ENCODE results near the gene C10orf62.

Gene C10orf62

GRCh38 chr10:97607095-97607636, 17.6 kb downstream of the C10orf62 start:
- no peaks in the 10 kb centered on the region for H3K27me3 ChIP-seq (ENCODE audit: control insufficient read depth, insufficient read depth, low read length)
- 0 out of 2 replicates have a peak, but pooled peaks cover 8% of the 10 kb centered on the region for H3K4me1 ChIP-seq (ENCODE audit: control insufficient read depth, insufficient read depth, low read length)
- H3K4me3 ChIP-seq (ENCODE audit: low read depth, low read length) = no peak overlapping the region
- H3K36me3 ChIP-seq (ENCODE audit: control insufficient read depth, insufficient read depth, low read length) = no peaks in the 10 kb centered on the region
- H3K27ac ChIP-seq (ENCODE audit: low read depth, low read length) = no peak overlapping the region
- H3K9ac ChIP-seq (ENCODE audit: low read depth, low read length) = no peak overlapping the region
- H3K9me3 ChIP-seq (ENCODE audit: control insufficient read depth, insufficient read depth, low read length) = no peaks in the 10 kb centered on the region

DNA sequence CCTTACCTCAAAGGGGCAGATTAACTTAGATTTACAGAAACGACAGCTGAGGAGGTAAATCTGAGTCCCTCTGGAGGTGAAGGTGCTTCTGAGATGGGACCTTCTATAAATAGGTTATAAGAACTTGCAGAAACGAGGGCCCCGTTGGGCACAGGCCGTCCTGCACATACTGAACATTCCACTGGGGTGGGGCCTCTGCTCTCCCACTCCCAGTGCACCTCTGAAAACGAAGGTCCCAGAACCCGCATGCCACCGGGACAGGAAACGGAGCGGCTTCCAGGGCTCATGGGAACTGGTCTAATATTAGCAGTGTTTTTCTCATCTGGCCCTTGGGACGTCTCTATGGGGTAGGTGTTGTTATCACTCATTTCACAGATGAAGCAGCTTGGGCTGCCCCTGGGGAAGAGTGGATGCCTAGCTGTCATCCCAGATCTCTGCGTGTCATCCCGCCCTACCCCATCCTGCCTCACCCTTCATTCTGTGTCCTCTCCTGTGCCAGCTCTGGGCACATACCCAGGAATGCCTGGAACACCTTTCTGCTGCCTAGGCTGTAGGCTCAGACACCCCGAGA, 19.6 kb downstream of the C10orf62 start:
- Histone ChIP-seq H3K27me3 (ENCODE audit: control insufficient read depth, insufficient read depth, low read length) (no peaks in the 10 kb centered on the region), H3K27ac (ENCODE audit: low read depth, low read length) (no peak overlapping the region), H3K36me3 (ENCODE audit: control insufficient read depth, insufficient read depth, low read length) (no peaks in the 10 kb centered on the region), H3K9ac (ENCODE audit: low read depth, low read length) (no peak overlapping the region), H3K9me3 (ENCODE audit: control insufficient read depth, insufficient read depth, low read length) (no peaks in the 10 kb centered on the region), H3K4me1 (ENCODE audit: control insufficient read depth, insufficient read depth, low read length) (0 out of 2 replicates have a peak, but pooled peaks cover 8% of the 10 kb centered on the region), H3K4me3 (ENCODE audit: low read depth, low read length) (no peak overlapping the region)

DNA sequence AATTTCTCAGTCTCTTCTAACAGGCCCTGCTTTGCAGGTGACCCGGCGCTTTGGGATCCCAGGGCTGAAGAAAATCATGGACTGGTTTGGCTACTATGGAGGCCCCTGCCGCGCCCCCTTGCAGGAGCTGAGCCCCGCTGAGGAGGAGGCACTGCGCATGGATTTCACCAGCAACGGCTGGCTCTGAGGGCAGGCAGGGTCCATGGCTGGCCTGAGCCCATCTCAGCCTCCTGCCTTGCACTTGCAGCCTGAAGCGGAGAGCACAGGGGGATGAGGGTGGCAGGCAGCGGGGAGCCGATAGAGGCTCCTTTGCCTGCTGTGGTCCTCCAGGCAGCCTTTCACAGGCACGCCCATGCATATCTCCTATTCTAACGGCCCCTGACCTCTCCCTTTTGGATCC, 22.0 kb downstream of the C10orf62 start:
- no peaks in the 10 kb centered on the region for H3K36me3 ChIP-seq (ENCODE audit: control insufficient read depth, insufficient read depth, low read length)
- H3K4me1 ChIP-seq (ENCODE audit: control insufficient read depth, insufficient read depth, low read length) = 0 out of 2 replicates have a peak, but pooled peaks cover 8% of the 10 kb centered on the region
- no peak overlapping the region for H3K27ac ChIP-seq (ENCODE audit: low read depth, low read length)
- no peaks in the 10 kb centered on the region for H3K27me3 ChIP-seq (ENCODE audit: control insufficient read depth, insufficient read depth, low read length)
- H3K4me3 ChIP-seq (ENCODE audit: low read depth, low read length) = no peak overlapping the region
- H3K9me3 ChIP-seq (ENCODE audit: control insufficient read depth, insufficient read depth, low read length) = no peaks in the 10 kb centered on the region
- H3K9ac ChIP-seq (ENCODE audit: low read depth, low read length) = no peak overlapping the region

- no peak overlapping the region for H3K27ac ChIP-seq (ENCODE audit: low read depth, low read length)
- H3K9ac ChIP-seq (ENCODE audit: low read depth, low read length) = no peak overlapping the region
- H3K36me3 ChIP-seq (ENCODE audit: control insufficient read depth, insufficient read depth, low read length) = no peaks in the 10 kb centered on the region
- H3K4me3 ChIP-seq (ENCODE audit: low read depth, low read length) = no peak overlapping the region
- H3K9me3 ChIP-seq (ENCODE audit: control insufficient read depth, insufficient read depth, low read length) = no peaks in the 10 kb centered on the region
- H3K27me3 ChIP-seq (ENCODE audit: control insufficient read depth, insufficient read depth, low read length) = no peaks in the 10 kb centered on the region
- 0 out of 2 replicates have a peak, but pooled peaks cover 8% of the 10 kb centered on the region for H3K4me1 ChIP-seq (ENCODE audit: control insufficient read depth, insufficient read depth, low read length)
Observed at GRCh38 chr10:97612386-97612785, 22.9 kb downstream of the C10orf62 start.

- H3K4me3 ChIP-seq (ENCODE audit: low read depth, low read length) = no peak overlapping the region
- H3K36me3 ChIP-seq (ENCODE audit: control insufficient read depth, insufficient read depth, low read length) = peaks cover 2% of the 10 kb centered on the region; the same call in 1 of the 2 replicates
- H3K27ac ChIP-seq (ENCODE audit: low read depth, low read length) = no peak overlapping the region
- H3K27me3 ChIP-seq (ENCODE audit: control insufficient read depth, insufficient read depth, low read length) = no peaks in the 10 kb centered on the region
- H3K9me3 ChIP-seq (ENCODE audit: control insufficient read depth, insufficient read depth, low read length) = no peaks in the 10 kb centered on the region
- H3K4me1 ChIP-seq (ENCODE audit: control insufficient read depth, insufficient read depth, low read length) = no peaks in the 10 kb centered on the region
- H3K9ac ChIP-seq (ENCODE audit: low read depth, low read length) = no peak overlapping the region
Observed at GRCh38 chr10:97618285-97618684, 28.8 kb downstream of the C10orf62 start.

GRCh38 chr10:97618733-97619132, 29.2 kb downstream of the C10orf62 start:
- Histone ChIP-seq H3K27me3 (ENCODE audit: control insufficient read depth, insufficient read depth, low read length) (no peaks in the 10 kb centered on the region), H3K4me3 (ENCODE audit: low read depth, low read length) (no peak overlapping the region), H3K36me3 (ENCODE audit: control insufficient read depth, insufficient read depth, low read length) (peaks cover 2% of the 10 kb centered on the region; the same call in 1 of the 2 replicates), H3K9ac (ENCODE audit: low read depth, low read length) (no peak overlapping the region), H3K4me1 (ENCODE audit: control insufficient read depth, insufficient read depth, low read length) (no peaks in the 10 kb centered on the region), H3K27ac (ENCODE audit: low read depth, low read length) (no peak overlapping the region), H3K9me3 (ENCODE audit: control insufficient read depth, insufficient read depth, low read length) (no peaks in the 10 kb centered on the region)

GRCh38 chr10:97623277-97623676, 33.8 kb downstream of the C10orf62 start:
- Histone ChIP-seq H3K27ac (ENCODE audit: low read depth, low read length) (no peak overlapping the region), H3K4me1 (ENCODE audit: control insufficient read depth, insufficient read depth, low read length) (no peaks in the 10 kb centered on the region), H3K9me3 (ENCODE audit: control insufficient read depth, insufficient read depth, low read length) (no peaks in the 10 kb centered on the region), H3K27me3 (ENCODE audit: control insufficient read depth, insufficient read depth, low read length) (no peaks in the 10 kb centered on the region), H3K4me3 (ENCODE audit: low read depth, low read length) (no peak overlapping the region), H3K36me3 (ENCODE audit: control insufficient read depth, insufficient read depth, low read length) (peaks cover 2% of the 10 kb centered on the region; the same call in 1 of the 2 replicates), H3K9ac (ENCODE audit: low read depth, low read length) (no peak overlapping the region)

DNA sequence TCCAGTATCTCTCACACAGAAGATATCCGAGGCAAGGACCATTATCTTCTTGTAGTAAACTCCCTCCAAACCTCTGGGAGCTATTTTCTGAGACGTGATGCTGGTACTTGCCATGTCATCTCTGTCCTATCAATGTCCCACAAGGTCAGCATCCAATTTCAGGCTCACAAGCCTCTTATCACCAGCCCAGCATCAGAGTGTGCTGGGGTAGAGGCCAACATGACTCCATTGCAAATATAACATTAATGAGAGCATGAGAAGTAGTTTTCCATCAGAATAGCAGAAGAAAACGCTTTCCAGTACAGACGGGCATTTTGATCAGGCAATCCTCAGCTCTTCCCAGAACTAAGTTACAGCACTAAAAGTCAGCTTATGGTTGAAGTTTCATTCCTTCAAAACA, 38.2 kb downstream of the C10orf62 start:
- Histone ChIP-seq H3K4me1 (ENCODE audit: control insufficient read depth, insufficient read depth, low read length) (0 out of 2 replicates have a peak, but pooled peaks cover 3% of the 10 kb centered on the region), H3K9me3 (ENCODE audit: control insufficient read depth, insufficient read depth, low read length) (no peaks in the 10 kb centered on the region), H3K9ac (ENCODE audit: low read depth, low read length) (no peak overlapping the region), H3K27me3 (ENCODE audit: control insufficient read depth, insufficient read depth, low read length) (no peaks in the 10 kb centered on the region), H3K36me3 (ENCODE audit: control insufficient read depth, insufficient read depth, low read length) (no peaks in the 10 kb centered on the region), H3K4me3 (ENCODE audit: low read depth, low read length) (no peak overlapping the region), H3K27ac (ENCODE audit: low read depth, low read length) (no peak overlapping the region)

DNA sequence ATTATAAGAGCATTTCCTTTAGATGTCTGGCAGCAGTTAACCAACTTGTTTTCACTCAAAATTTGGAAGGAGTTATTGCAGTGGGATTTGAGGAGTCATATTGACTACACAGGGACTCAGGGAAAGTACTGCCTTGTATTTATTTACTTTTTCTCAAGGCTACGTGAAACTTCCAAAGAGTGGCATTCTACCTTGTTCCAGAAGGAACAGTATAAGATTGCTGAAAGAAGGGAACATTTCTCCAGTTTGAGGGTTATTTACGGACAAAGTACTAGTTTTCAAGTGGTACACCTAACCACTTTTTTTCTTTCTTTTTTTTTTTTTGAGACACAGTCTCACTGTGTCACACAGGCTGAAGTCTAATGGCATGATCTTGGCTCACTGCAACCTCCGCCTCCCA, 38.7 kb downstream of the C10orf62 start:
- Histone ChIP-seq H3K27me3 (ENCODE audit: control insufficient read depth, insufficient read depth, low read length) (no peaks in the 10 kb centered on the region), H3K4me3 (ENCODE audit: low read depth, low read length) (no peak overlapping the region), H3K9me3 (ENCODE audit: control insufficient read depth, insufficient read depth, low read length) (no peaks in the 10 kb centered on the region), H3K36me3 (ENCODE audit: control insufficient read depth, insufficient read depth, low read length) (no peaks in the 10 kb centered on the region), H3K9ac (ENCODE audit: low read depth, low read length) (no peak overlapping the region), H3K4me1 (ENCODE audit: control insufficient read depth, insufficient read depth, low read length) (0 out of 2 replicates have a peak, but pooled peaks cover 3% of the 10 kb centered on the region), H3K27ac (ENCODE audit: low read depth, low read length) (no peak overlapping the region)

DNA sequence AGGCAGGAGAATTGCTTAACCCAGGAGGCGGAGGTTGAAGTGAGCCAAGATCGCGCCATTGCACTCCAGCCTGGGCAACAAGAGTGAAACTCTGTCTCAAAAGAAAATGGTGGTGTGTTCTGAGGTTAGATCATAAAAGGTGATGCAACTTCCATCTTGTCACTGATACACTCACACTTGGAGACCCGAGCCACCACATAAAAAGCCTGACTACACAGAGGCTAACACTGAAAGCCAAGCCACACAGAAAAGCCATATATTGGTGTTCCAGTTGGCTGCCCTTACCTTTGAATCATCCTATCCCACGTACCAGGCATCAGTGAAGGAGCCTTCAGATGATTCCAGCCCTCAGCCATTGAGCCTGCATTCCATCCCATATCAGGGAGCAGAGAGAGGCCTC, 39.8 kb downstream of the C10orf62 start:
- H3K27ac ChIP-seq (ENCODE audit: low read depth, low read length) = no peak overlapping the region
- H3K9me3 ChIP-seq (ENCODE audit: control insufficient read depth, insufficient read depth, low read length) = no peaks in the 10 kb centered on the region
- no peak overlapping the region for H3K9ac ChIP-seq (ENCODE audit: low read depth, low read length)
- no peak overlapping the region for H3K4me3 ChIP-seq (ENCODE audit: low read depth, low read length)
- H3K4me1 ChIP-seq (ENCODE audit: control insufficient read depth, insufficient read depth, low read length) = 0 out of 2 replicates have a peak, but pooled peaks cover 3% of the 10 kb centered on the region
- no peaks in the 10 kb centered on the region for H3K36me3 ChIP-seq (ENCODE audit: control insufficient read depth, insufficient read depth, low read length)
- H3K27me3 ChIP-seq (ENCODE audit: control insufficient read depth, insufficient read depth, low read length) = no peaks in the 10 kb centered on the region

DNA sequence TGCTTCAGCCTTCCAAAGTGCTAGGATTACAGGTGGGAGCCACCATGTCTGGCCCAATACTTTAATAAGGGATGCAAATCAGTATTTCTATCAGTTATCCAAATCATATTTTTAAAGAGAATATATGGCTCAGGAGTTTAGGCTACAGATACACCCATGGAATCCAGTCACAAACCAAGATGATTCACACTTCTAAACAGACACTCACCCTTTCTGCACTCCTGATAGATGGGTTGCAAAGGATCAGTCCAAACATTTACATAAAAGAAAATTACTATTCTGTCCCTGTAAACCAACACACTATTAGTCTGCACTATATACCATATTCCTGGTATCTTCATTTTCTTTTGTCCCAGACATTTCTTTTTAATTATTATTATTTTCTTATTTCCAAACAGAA, 41.6 kb downstream of the C10orf62 start:
- no peaks in the 10 kb centered on the region for H3K9me3 ChIP-seq (ENCODE audit: control insufficient read depth, insufficient read depth, low read length)
- no peak overlapping the region for H3K27ac ChIP-seq (ENCODE audit: low read depth, low read length)
- H3K9ac ChIP-seq (ENCODE audit: low read depth, low read length) = no peak overlapping the region

More for the DNA sequence above, 41.6 kb downstream of the C10orf62 start:
- Histone ChIP-seq H3K4me1 (ENCODE audit: control insufficient read depth, insufficient read depth, low read length) (0 out of 2 replicates have a peak, but pooled peaks cover 3% of the 10 kb centered on the region), H3K36me3 (ENCODE audit: control insufficient read depth, insufficient read depth, low read length) (no peaks in the 10 kb centered on the region), H3K4me3 (ENCODE audit: low read depth, low read length) (no peak overlapping the region), H3K27me3 (ENCODE audit: control insufficient read depth, insufficient read depth, low read length) (no peaks in the 10 kb centered on the region)

Data from HUES48 (cell line).